HUDEP-2 (cell line): Measurements from ENCODE around the gene ACKR3.

Experiments
- DNase-seq, 76 experiments: peaks; one replicate each; lab custom pipeline; 2025; ENCODE audit not compliant: unreplicated experiment in 76 of 76; lab: John Stamatoyannopoulos, UW

The ACKR3 gene

DNA sequence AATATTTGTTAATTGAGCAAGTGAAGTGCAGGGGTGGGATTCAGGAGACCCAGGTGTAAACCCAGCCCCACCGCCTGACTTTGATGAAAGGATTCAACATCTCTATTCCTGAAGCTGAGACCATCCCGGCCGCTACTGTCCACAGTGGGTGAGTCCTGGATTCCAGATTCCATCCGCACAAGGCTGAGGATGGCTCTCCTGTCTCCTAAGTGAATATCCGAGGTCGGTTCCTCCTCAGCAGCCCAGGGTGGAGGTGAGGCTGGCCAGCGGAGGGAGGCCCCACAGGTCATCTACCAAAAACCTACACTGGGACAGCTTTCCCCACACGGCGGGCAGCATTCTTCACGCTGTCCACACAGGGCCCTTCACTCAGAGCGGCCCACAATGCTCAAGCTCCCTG is 57.6 kb downstream of the ACKR3 start:
- DNase-seq = no peak

DNA sequence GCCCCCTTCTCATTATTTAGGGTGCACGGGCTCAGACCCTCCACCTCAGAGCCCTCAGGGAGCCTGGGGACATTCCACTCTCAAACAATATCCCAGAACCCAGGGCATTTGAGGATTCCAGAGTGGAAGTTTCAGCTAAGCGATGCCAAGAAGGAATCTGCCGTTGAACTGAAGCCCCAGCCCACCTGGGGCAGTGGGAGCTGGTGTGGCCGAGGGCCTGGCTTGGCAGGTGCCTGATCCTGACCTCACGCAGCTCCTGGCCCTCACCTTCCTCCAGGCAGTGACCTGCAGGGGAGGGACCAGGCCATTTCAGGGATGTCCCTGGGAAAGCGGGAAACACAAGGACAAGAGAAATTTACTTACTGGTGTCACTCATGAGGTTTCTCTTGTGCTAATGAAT is 58.2 kb downstream of the ACKR3 start:
- DNase-seq = no peak

DNA sequence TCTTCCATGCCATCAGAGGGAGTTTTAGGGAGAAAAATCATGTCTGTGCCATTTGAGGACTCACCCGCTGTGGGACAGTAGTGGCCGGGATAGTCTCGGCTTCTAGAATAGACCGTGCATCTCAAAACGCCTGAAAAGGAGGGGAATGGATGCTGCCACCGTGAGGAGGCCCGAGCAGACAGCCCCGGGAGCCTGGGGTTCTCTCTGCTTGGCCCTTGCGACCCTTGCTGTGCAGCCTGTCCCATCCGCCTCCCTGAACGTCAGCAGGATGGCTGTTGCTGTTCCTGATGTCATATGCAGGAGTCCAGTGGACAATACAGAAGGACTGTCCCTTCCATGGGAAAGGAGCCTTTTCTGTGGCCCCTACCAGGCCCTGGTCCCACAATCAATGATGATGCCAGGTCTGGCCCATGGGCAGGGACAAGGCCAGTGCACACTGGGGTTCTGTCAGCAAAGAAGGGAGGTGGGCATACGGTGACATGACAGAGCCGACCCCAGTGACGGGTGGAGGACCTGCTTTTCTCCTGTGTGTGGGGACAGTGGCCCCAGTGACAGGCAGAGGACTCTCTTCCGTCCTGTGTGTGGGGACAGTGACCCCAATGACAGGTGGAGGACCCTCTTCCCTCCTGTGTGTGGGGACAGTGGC is 58.8 kb downstream of the ACKR3 start:
- no peak for DNase-seq

DNA sequence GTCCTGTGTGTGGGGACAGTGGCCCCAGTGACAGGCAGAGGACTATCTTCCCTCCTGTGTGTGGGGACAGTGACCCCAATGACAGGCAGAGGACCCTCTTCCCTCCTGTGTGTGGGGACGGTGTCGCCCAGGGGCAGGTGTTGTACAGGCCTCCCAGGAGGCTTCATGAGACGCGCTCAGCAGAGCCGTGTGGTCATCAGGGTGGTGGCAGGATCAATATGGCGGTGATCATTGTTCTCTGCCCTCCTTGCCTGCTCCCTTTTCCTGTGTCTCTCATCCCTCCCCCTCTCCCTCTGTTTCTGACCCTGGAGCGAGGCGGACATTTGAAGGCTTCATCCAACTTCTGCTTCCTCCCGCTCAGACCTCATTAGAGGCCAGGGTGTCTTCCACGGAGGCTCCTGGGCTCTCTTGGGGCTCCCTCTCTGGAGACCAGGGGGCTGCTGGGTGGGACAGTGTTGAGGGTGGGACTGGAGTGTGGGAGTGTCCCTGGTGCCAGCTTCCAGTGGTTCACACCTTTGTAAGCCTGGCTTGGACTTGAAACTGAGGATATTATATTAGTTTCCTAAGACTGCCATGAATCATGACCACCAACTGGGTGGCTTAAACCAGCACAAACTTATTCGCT is 59.5 kb downstream of the ACKR3 start:
- DNase-seq = no peak

DNA sequence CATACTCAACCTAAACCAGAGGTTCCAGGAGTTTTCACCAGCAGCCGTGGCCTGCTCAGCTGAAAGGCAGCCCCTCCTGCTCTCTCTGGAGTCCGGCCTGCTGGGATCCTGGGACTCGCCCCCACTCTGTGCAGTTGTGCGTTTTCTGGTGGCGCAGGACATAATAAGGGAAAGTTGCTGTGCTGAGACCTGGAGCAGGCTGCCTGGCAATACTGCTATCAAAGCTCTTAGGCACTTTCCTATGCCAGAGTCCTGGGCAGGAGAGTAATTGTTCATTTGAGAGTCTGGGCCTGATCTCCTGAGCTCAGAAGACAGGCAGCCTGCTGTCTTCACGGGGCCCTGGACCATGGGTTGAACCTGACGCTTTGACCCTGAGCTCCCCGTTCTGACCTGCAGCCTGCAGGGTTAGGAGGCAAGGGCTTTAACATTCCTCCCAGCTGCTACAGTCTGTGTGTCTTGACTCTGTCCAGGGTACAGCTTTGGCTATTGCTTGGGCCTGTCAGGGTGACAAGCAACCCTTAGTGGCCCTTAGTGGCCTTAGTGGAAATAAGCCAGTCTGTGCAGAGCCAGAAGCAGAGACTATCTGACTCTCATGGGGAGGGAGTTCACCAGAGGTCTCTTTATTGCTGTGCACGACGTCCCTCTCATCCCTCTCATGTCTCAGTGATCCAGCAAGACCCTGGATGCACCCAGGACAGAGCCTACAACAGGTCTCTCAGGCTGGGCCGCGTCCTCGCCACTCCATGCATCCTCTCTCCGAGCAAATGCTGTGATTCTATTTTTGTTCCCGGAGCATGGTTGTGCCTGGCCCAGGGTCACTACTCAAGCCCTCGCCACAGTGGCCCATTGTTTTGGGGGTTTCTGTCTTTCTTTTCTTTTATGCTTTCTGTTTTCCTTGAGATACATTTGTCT is 60.6 kb downstream of the ACKR3 start:
- DNase-seq = no peak

DNA sequence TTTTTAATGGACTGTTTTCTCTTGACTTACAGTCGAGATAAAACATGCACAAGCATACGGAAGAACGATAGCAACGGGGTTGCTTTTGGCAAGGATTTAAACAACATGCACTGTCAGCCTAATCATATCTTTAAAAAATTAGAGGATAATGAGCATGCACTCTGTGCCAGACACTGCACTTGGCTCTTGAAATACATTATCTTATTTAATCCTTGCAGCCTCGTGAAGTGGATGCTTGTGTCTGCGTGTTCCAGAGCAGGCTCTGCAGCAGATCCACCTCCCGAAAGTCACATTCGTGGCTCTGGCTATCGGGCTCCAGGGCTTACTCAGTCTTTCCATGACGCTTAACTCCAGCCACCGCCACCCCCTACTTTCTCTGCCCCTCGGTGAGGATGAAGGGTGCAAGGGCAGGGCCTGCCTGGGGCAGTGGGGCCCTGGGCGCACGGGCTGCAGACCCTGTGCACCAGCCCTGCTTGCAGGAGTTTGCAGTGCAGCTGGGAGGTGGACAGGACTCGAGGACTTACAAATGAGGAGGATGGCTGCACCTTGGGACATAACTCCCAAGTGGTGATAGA is 61.7 kb downstream of the ACKR3 start:
- DNase-seq = no peak

DNA sequence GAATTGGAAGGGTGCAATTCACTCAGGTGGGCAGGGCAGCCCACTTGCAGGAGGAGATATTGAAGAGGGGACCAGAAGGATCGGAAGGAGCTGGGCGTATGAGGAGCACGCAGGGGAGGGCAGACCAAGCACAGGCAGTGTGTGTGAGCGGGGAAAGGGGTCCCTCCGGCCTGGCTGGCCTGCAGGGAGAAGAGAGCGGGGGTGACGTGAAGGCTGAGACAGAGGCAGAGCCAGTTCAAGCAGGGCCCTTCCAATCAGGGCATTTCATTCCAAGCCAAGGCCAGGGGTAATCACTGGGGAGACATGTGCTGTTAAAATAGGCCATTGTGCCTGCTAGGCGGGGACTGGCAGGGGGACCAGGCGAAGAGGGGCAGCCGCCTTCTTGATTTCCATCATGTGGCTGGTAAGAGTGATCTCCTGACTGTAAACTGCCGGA is 62.2 kb downstream of the ACKR3 start:
- DNase-seq = no peak
